Measurements from ENCODE around the gene NXF1. TPM values are rescaled to one million over a fixed set of nuclear protein-coding genes. Genes with fewer than 3 reads are reported as not detected.
A peak's percentile ranks its signal among the peaks of the same experiment; 100 is the strongest.

Gene NXF1
- total and polyA plus RNA-seq, 10 of the 15 experiments (the other 5 are each of a cell fraction or from before 2014, with no cell fraction given) = 20.7 to 84.9 (median 40.6) TPM

DNA sequence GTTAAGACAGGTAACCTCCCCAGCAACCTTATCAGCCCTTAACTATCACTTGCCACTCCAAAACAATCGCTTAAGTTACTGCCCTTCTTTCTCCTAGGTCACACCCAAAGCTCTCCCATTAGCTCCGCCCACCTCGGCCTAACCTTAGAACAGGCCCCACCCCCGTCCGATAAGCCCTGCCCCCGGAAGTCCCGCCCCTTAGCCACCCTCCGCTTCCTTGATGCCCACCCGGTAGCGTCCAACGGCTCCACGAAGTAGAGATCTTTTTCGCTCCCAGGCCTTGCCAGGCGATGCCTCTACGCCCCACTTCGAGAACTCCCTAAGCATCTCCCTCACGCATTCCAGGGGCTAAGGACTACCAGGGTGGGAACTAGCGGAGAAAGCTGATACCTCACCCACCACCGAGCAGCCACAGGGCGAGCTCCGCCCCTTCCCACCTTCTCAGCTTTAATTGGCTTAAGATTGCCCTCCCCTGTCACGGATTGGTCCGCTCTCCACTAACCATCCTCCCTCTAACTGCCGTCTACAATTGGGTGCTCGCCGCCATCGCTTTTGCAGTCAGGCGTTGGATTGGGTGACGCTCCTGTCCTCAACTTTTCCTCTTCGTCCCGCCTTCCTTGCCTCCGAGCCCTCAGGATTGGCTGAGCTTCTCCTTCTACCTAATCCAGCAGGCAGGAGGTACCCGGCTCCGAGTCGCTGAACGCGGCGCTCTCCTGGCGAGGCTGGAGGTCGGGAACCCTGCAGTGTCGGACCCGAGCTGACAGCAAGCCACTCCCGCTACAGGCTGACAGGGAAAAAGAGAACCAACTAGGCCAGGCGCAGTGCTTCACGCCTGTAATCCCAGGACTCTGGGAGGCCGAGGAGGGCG lies 51.3 kb downstream of the NXF1 start, which contains the start of gene ZBTB3 (continued):
- TF ChIP-seq EED (IDR thresholded peaks at IDR 0.05; ENCODE audit: low read depth) (0 out of 2 replicates have a peak, but pooled peaks have one; percentile 15), ATF7 (IDR thresholded peaks at IDR 0.05; ENCODE audit: low read depth) (peak; percentile 52), YY1 (IDR thresholded peaks at IDR 0.05; ENCODE audit: low read depth, low read length) (peak; percentile 90), POLR2AphosphoS2 (IDR thresholded peaks at IDR 0.05; ENCODE audit: low read depth, low read length) (peak; percentile 75), CEBPZ (IDR thresholded peaks at IDR 0.05; ENCODE audit: low read depth, low read length) (peak; percentile 95), LARP7 (IDR thresholded peaks at IDR 0.05) (peak; percentile 61), SREBF2 (IDR thresholded peaks at IDR 0.05; ENCODE audit: low read length) (no peak), E4F1 (IDR thresholded peaks at IDR 0.05; ENCODE audit: borderline replicate concordance, partially characterized antibody) (peak; percentile 82), NR2C1 (IDR thresholded peaks at IDR 0.05) (no peak), SPI1 (IDR thresholded peaks at IDR 0.05; ENCODE audit: borderline replicate concordance, insufficient read depth, low read depth, low read length) (no peak), DPF2 (IDR thresholded peaks at IDR 0.05) (peak; percentile 64), TBL1XR1 (IDR thresholded peaks at IDR 0.05; ENCODE audit: low read depth, low read length) (no peak), CBFB (IDR thresholded peaks at IDR 0.05; ENCODE audit: low read depth) (peak; percentile 51; the same call in 1 of the 2 replicates), ZBTB33 (IDR thresholded peaks at IDR 0.05) (no peak), RBBP5 (conservative IDR thresholded peaks at IDR 0.05) (no peak), NFYA (IDR thresholded peaks at IDR 0.05; ENCODE audit: borderline replicate concordance, low read depth, low read length) (peak; percentile 78), ATF2 (IDR thresholded peaks at IDR 0.05; ENCODE audit: low read length) (no peak), POLR2AphosphoS5 (IDR thresholded peaks at IDR 0.05; ENCODE audit: low read length) (peak; percentile 93), STAT1 (conservative IDR thresholded peaks at IDR 0.05) (no peak), EGR1 (IDR thresholded peaks at IDR 0.05; ENCODE audit: borderline replicate concordance in 1 of 2, low read depth in 2 of 2, low read length in 2 of 2) (no peak), CHD4 (IDR thresholded peaks at IDR 0.05) (no peak), NBN (IDR thresholded peaks at IDR 0.05) (peak; percentile 90)
